Measurements from ENCODE around the gene RAD51B.

Gene RAD51B

GRCh38 chr14:68143341-68143841 is 323.8 kb downstream of the RAD51B start:
- Histone ChIP-seq H3K4me1 (no peaks in the 10 kb centered on the region), H3K36me3 (no peaks in the 10 kb centered on the region), H3K4me3 (ENCODE audit: low read depth, low read length) (no peak overlapping the region), H3K27me3 (no peaks in the 10 kb centered on the region), H3K9me3 (no peaks in the 10 kb centered on the region)
- no peak for DNase-seq
- TF ChIP-seq CTCF (IDR thresholded peaks at IDR 0.05; ENCODE audit: low read depth, low read length) = no peak

- Histone ChIP-seq H3K27me3 (no peaks in the 10 kb centered on the region), H3K4me1 (no peaks in the 10 kb centered on the region), H3K36me3 (no peaks in the 10 kb centered on the region), H3K4me3 (ENCODE audit: low read depth, low read length) (no peak overlapping the region), H3K9me3 (no peaks in the 10 kb centered on the region)
- no peak for TF ChIP-seq CTCF (IDR thresholded peaks at IDR 0.05; ENCODE audit: low read depth, low read length)
- no peak for DNase-seq
Measured at GRCh38 chr14:68144051-68144681, 324.6 kb downstream of the RAD51B start.

GRCh38 chr14:68145036-68145435 is 325.5 kb downstream of the RAD51B start:
- no peaks in the 10 kb centered on the region for H3K36me3 ChIP-seq
- TF ChIP-seq CTCF (IDR thresholded peaks at IDR 0.05; ENCODE audit: low read depth, low read length) = no peak
- H3K4me3 ChIP-seq (ENCODE audit: low read depth, low read length) = no peak overlapping the region
- H3K4me1 ChIP-seq = no peaks in the 10 kb centered on the region
- H3K27me3 ChIP-seq = no peaks in the 10 kb centered on the region
- no peak for DNase-seq
- H3K9me3 ChIP-seq = no peaks in the 10 kb centered on the region

- TF ChIP-seq CTCF (IDR thresholded peaks at IDR 0.05; ENCODE audit: low read depth, low read length) = no peak
- Histone ChIP-seq H3K4me1 (no peaks in the 10 kb centered on the region), H3K9me3 (no peaks in the 10 kb centered on the region), H3K27me3 (no peaks in the 10 kb centered on the region), H3K4me3 (ENCODE audit: low read depth, low read length) (no peak overlapping the region), H3K36me3 (no peaks in the 10 kb centered on the region)
- no peak for DNase-seq
Measured at GRCh38 chr14:68145539-68145938, 326.0 kb downstream of the RAD51B start.

- Histone ChIP-seq H3K4me3 (ENCODE audit: low read depth, low read length) (no peak overlapping the region), H3K9me3 (no peaks in the 10 kb centered on the region), H3K4me1 (no peaks in the 10 kb centered on the region), H3K27me3 (no peaks in the 10 kb centered on the region), H3K36me3 (no peaks in the 10 kb centered on the region)
- TF ChIP-seq CTCF (IDR thresholded peaks at IDR 0.05; ENCODE audit: low read depth, low read length) = no peak
- DNase-seq = no peak
Measured at GRCh38 chr14:68146818-68147217, 327.2 kb downstream of the RAD51B start.

GRCh38 chr14:68147303-68147702 is 327.7 kb downstream of the RAD51B start:
- no peak for DNase-seq
- no peaks in the 10 kb centered on the region for H3K27me3 ChIP-seq
- no peaks in the 10 kb centered on the region for H3K9me3 ChIP-seq
- no peak overlapping the region for H3K4me3 ChIP-seq (ENCODE audit: low read depth, low read length)
- H3K36me3 ChIP-seq = no peaks in the 10 kb centered on the region
- no peaks in the 10 kb centered on the region for H3K4me1 ChIP-seq
- TF ChIP-seq CTCF (IDR thresholded peaks at IDR 0.05; ENCODE audit: low read depth, low read length) = no peak

All from BE2C (cell line).